HG02981 (cell line): Measurements from ENCODE around the gene DYRK1B.

Experiments used
- ATAC-seq: cut with Tn5 transposase; IDR thresholded peaks from one replicate; pipeline ENCODE4 v1.9.1; 2021; ENCODE audit warnings: mild to moderate bottlenecking, moderate library complexity; ENCODE audit not compliant: unreplicated experiment

DYRK1B gene

DNA sequence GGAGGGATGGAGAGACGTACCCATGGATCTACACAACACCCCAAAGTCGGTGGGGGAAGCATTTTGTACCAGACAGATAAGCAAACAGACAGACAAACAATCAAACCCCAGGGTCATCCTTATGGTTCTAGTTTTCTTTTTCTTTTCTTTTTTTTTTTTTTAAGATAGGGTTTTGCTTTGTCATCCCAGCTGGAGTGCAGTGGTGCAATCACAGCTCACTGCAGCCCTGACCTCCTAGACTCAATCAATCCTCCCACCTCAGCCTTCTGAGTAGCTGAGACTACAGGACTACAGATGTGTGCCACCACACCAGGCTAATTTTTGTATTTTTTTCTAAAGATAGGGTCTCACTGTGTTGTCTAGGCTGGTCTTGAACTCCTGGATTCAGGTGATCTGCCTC, 30.2 kb upstream of the DYRK1B start:
- no peak for ATAC-seq

DNA sequence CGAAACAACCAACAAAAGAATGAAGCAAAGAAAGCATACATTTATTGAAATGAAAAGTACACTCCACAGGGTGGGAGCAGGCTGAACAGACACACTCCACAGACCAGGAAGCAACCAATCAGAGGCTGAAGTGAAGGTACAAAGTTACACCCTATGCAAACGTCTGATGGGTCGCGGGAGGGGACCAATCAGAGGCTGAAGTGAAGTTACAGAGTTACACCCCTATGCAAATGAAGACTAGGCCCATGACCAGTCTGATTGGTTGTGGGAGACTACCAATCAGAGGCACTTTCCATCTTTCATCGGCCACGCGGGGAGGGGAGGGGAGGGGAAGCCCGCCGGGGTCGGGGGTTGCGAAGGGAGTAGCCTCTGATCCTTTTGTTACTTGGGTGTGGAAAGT, 24.6 kb upstream of the DYRK1B start:
- ATAC-seq: no peak

DNA sequence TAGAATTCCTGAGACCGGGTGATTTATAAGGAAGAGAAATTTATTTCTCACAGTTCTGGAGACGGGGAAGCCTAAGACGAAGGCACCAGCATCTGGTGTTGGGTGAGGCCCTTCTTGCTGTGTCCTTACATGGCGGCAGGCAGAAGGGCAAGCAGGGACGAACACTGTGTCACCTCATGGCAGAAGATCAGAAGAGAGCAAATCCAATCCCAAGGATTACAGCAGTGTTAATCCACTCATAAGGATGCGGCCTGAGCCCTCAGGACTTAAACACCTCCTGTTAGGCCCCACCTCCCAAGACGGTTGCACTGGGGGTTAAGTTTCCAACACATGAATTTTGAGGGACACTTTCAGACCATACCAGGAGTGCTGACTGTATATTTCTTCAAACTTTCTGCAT, 18.9 kb upstream of the DYRK1B start:
- ATAC-seq: no peak

DNA sequence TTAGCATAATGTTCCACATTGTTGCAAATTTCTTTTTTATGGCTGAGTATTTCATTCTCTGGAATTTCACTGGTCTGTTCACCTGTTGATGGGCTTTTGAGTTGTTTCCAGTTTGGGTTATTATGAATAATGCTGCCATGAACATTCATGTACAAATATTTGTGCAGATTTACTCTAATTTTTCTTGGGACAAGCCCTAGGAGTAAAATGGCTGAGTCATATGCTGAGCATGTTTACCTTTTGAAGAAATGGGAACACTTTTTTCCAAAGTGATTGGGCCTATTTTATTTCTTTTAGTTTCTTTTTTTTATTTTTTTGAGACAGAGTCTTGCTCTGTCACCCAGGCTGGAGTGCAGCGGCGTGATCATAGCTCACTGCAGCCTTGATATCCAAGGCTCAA, 16.9 kb upstream of the DYRK1B start:
- ATAC-seq: no peak

DNA sequence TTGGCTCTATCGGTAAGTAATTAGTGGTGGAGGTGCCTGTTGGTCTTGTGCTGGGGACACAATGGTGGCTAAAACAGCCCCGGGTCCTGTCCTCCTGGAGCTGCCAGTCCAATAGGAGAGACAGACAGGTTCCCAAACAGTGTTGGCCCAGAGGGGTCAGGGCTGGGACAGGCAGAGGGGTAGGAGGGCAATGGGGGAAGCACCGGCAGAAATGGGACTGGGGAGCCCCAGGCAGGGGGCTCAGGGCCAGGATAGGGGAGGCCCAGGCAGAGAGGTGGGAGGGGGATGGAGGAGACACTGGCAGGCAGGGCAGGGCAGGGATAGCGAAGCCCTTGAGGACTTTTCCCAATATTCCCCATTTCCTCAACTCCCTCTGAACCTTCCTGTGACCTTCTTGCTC, 14.4 kb upstream of the DYRK1B start:
- no peak for ATAC-seq

DNA sequence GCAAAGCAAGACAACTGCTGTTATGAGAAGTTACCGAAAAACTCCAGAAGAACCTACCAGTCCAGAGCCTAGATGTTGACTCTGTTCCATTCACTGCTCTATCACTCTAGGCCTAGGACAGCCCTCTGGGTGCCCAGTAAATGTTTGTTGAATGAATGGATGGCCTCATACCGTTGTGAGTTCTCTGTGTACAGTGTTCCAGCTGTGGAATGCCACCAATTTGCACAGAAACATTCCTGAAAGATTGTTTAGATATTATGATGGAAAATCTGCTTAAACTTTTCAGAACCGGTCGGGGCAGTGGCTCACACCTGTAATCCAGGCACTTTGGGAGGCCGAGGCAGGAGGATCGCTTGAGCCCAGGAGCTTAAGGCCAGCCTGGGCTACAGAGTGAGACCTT, 13.6 kb upstream of the DYRK1B start:
- no peak for ATAC-seq

DNA sequence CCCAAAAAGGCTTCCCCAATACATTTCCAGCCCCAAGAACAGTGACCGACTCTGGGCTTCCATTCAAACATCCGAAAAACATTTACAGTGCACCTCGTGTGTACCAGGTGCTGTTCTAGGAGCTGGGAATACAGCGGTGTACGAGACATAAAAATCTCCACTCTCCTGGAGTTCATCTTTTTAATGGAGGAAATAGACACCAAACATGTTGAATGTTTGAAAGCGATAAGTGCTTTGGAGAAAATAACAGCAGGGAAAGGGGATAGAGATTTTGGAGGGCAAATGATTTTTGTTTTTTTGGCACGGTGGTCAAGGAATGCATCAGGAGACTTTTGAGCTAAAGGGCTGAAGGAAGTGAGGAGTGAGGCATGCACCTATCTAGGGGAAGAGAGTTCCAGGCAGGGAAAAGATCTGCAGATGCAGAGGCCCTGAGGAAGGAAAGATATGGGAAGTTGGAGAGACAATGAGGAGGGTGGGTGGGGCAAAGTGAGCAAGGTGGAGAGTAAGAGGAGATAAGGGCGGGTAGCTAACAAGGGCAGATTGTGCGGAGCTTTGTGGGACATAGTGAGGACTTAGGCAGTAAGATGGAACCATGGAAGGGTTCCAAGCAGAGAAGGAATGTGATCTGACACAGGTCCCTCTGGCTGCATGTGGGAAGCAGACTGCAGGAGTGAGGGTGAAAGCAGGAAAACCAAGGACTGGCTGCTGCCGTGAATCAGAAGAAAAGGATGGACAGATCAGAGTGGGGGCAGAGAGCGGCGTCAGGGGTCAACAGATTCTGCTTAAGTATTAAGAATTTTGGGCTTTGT, 12.9 kb upstream of the DYRK1B start:
- ATAC-seq: no peak

DNA sequence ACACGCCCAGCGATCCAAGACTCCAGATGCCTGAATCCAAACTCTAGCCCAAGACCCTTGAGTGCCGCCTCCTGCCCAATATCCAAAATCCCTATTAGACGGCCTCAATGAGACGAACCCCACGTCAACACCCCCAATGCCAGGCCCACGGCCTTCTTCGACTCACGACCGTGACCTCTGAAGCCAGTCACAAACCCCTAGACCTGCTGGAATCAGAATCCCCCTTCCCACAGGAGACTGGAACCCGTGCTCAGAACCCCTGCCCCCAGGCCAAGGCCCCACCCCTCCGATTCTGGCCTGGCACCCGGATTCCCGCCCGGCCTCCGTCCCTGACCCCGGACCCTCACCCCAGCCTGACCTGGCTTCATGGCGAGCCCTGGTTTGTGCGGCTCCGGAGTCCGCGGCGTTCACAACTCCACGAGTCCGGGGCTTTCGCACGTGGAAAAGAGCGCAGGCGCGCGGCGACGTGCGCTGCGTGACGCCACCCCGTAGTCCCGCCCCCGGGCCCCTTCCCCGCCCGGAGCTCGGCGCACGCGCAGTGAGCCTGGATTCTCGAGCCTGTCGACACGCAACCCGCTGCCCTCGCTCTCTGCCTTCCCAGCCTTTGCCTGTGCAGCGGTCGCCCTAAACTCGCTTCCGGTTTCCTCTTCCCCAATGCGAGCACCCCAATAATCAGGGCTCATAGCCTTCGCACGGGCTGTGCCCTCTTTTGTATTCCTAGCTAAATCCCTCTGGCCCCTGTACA, 12.1 kb upstream of the DYRK1B start, which contains the start of gene FBL:
FBL (minus strand) TSS at position 447 of the 745 bp plus-strand sequence; CDS start at position 368, 79 bp downstream.
- peak; percentile 85 for ATAC-seq

DNA sequence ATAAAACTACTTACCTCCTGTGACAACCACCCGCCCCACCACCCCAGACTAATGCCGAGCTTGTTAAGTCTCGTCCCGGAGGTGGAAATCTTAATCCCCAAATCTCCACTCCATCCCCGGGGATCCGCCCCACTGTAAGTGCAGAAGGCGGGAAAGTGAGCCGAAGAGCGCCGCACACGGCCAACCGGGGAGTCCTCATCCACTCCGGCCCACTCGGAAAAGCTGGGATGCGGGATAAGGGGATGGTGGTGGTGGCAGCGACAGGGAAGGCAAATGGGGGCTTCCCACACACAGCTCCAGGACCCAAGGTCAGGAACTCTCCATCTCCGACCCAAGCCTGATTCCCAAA, 11.6 kb upstream of the DYRK1B start:
- no peak for ATAC-seq

DNA sequence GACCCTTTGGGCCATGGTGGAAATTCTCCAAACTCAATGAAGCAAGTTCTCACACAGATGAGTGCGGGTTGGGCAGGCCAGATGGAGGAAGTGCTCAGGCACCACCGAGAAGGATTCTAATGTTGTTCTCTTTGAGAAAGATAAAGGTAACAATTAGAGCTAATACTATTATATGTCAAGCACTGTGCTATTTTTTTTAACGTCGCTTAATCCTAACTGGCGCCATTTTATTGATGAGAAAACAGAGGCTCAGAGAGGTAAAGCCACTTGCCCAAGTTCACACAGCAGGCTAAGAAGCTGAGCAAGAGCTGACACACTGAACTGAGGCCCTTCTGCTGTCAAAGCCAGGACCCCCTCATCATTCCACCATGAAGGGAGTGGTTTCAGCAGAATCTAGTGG, 11.2 kb upstream of the DYRK1B start:
- ATAC-seq: no peak

DNA sequence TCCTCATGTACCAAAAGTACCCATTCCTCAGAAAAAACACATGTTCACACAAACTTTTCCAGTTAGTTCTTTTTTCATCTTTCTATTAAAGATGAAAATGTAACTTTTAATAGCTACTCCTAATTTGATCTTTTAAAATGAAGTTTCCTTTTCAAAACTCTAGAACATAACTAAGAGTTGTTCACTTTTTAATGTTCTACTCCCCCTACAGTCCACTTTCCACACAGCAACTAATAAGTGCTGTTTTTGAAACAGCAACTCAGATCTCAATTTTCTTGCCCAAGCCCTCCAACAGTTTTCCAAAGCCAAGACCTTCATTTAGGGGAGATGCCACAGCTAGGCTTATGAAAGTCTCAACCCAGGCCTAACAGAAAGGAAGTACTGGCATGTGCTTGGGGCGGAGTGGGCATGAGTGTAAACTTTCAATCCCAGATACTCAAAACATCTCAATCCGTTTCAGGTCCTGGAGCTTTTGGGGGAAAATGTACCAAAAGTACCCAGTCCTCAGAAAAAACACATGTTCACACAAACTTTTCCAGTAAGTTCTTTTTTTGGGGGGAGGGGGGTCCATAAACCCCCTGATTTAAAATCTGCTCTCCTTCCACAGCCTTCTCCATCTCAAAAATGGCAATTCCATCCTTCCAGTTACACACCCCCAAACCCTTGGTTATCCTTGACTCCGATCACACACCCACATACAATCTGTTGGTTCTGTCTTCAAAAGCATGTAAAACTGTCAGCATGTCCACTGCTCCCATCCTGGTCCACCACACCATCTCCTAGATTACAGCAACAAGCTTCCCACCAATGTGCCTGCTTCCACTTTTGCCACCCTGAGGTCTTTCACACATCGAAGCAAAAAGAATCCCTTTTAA, 10.2 kb upstream of the DYRK1B start:
- ATAC-seq: no peak

DNA sequence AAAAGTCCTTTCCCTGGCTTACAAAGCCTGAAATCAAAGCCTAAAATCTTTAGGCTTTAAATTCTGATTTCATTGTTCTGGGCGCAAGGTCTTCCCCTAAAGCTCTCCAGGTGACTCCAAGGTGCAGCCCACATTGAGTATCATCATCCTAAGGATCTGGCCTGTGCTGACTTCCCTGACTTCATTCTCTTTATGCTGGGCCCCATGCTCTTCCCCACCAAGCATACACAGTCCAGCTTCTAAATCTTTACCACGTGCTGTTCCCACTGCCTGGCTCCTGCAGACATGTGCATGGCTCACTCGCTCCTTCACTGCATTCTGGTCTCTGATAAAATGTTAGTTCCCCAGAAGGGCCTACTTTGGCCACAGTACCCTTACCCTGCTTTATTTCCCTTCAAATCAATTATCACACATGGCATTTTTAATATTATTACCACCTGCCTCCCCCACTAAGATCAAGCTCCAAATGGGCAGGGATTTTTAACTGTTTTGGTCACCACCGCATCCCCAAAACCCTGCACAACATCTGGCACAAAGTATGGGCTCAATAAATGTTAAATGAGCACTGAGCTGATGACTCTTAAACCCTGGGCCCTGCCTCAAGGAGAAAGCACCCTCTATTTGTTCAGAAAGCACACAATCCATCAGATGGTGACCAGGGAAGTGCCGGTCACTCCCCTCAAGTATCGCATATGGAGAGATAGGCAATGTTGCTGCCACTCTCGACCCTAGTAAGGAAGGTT, 8.9 kb upstream of the DYRK1B start:
- ATAC-seq: no peak

DNA sequence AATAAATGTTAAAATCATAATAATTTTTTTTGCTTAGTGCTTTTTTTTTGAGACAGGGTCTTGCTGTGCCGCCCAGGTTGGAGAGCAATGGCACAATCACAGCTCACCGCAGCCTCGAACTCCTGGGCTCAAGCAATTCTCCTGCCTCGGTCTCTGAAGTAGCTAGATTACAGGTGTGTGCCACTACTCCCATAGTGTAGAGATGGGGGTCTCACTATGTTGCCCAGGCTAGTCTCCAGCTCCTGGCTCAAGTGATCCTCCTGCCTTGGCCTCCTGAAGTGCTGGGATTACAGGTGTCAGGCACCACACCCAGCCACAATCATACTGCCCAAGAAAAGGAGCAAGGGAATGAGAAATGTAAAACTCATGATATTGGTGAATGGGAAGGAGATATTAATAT, 7.1 kb upstream of the DYRK1B start:
- no peak for ATAC-seq

DNA sequence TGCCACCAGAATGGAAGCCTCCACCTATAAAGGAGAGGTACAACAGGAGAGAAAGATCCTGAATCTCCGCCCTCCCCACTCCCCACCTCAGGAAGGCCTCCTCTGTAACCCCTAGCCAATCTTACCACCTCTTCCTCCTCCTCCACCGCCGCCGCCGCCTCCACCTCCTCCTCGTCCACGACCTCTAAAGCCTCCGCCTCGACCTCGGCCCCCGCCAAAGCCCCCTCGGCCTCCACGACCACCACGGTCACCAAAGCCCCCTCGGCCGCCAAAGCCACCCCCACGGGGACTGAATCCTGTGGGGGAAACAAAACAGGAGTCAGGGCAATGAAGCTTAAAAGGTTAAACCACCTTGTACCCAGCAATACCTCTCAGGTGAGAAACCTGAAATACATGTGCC, 6.5 kb upstream of the DYRK1B start:
- no peak for ATAC-seq

DNA sequence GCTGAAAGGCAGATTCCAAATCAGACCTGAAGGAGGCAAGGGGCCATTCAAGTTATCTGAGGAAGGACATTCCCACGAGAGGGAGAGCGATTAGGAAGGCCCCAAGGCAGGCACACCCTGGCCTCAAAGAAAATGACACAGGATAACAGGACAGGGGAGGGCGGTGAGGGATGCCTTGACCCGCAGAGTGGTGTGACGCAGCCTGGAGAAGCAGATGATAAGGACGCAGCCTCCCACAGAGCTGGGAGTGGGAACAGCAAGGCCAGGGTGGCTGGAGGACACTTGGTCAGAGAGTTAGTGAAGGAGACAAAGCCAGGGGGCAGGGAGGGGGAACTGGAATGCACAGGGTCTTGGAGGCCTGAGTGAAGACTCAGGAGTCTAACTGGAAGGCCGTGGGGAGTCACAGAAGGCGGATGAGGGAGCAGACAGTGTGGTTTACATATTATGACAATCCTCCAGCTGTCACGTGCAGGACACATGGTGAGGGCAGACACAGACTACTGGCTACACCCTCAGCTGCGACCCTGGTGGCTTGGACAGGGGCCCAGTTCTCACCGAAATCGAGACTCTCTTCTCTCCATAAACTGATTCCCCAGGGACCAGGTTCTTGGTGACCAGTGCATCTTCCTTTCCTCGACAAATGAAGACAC, 5.8 kb upstream of the DYRK1B start:
- ATAC-seq: no peak

DNA sequence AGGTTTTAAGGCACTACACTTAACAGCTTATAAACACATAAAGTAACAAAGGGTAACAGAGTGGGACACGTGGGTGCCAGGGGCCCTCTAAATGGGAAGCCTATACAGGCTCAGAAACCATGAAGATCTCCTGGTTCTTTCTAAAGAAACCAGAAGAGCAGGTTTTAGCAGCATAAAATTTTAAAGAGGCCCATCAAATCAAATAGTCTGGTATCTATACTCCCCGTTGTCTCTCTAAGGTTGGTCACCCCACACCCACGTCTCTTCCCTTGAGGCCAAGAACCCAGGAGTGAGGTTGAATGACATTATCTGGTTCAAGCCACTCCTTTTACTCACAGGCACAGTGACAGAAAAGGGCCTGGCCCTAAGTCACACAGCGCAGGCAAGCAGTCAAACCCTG, 4.6 kb upstream of the DYRK1B start:
- ATAC-seq: no peak

DNA sequence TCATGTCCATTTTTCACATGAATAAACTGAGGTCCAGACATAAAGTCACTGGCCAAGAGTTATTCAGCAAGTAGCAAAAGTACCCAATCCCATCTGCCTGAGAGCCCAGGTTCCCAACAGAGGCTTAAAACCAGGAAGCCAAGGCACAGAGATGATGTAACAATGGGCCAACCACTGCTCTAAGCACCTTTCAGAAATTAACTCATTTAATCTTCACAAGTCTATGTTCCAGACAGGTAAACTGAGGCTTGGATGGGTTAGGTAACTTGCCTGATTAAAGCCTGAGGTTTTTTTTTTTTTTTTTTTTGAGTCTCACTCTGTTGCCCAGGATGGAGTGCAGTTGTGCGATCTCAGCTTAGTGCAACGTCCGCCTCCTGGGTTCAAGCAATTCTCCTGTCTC, 4.0 kb upstream of the DYRK1B start:
- ATAC-seq: no peak

DNA sequence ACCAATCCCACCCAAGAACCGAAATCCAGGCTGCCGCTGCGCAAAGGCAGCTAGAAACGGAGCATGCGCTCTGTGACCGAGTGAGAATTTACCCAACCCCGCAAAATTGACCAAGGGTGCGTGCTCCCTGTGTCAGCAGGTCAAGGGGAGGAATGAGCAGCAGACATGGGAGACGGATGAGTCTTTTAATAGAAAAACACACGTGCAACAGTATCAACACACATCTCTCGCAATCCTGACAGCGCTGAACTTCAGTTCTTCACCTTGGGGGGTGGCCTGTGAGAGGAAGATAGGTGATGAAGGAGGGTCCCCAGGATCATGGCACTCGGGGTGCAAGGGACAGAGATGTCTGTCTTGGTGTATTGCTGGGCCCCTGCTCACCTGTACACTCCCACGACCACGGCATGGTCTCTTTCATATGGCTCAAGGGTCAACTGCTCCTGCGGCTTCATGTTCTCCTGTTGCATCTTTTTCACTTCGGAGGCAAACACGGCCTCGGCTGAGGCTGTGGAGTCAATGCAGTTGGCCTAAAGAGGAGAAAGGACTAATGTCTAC, 402 bp upstream of the DYRK1B start:
- ATAC-seq: no peak

DNA sequence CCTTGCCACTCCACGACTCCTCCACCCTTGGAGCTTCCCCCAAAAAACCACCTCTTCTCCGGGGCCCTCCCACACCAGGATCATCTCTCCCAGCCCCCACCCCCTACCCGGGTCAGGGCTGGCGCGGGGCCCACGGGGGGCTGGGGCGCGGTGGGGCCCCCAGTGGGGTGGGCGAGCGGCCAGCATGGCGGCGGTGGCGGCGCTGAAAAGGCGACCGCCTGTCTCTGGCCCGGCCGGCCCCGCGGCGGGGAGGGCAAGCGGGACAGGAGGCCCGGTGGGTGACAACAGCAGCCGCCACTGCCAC, 850 bp downstream of the DYRK1B start:
- ATAC-seq: no peak
